Measurements from ENCODE around the gene SLX1A.
"Not testable (repeated sequence)": the region's sequence is repeated elsewhere in the genome, so short reads cannot be mapped to it uniquely, and the experiment has no call there.

The SLX1A gene

GRCh38 chr16:30193615-30194014 is at the start of gene SLX1A, which contains the start of gene BOLA2B:
SLX1A (plus strand) TSS chr16:30193875; CDS start chr16:30194085, 210 bp downstream.
BOLA2B (minus strand) TSS chr16:30193666; CDS start chr16:30193595, 71 bp downstream.
- DNase-seq (ENCODE audit: low spot score): not testable (repeated sequence)

GRCh38 chr16:30144017-30144416 is 49.7 kb upstream of the SLX1A start:
- DNase-seq (ENCODE audit: low spot score): no peak

More at GRCh38 chr16:30193615-30194014, at the start of gene SLX1A, which contains the start of gene BOLA2B:
- FAIRE-seq: peak; percentile 83

GRCh38 chr16:30144917-30145316 is 48.8 kb upstream of the SLX1A start:
- FAIRE-seq (no peak), DNase-seq (ENCODE audit: low spot score) (no peak)

More at GRCh38 chr16:30144017-30144416, 49.7 kb upstream of the SLX1A start:
- no peak for FAIRE-seq

GRCh38 chr16:30145657-30146056 is 48.0 kb upstream of the SLX1A start:
- no peak for DNase-seq (ENCODE audit: low spot score)
- no peak for FAIRE-seq

- FAIRE-seq: no peak
- DNase-seq (ENCODE audit: low spot score): no peak
Measured at GRCh38 chr16:30147843-30148510, 45.7 kb upstream of the SLX1A start.

- FAIRE-seq (no peak), DNase-seq (ENCODE audit: low spot score) (no peak)
Measured at GRCh38 chr16:30149250-30149930, 44.3 kb upstream of the SLX1A start.

- no peak for DNase-seq (ENCODE audit: low spot score)
- no peak for FAIRE-seq
Measured at GRCh38 chr16:30151091-30151490, 42.6 kb upstream of the SLX1A start.

GRCh38 chr16:30152517-30152916 is 41.2 kb upstream of the SLX1A start:
- FAIRE-seq (no peak), DNase-seq (ENCODE audit: low spot score) (no peak)

- no peak for DNase-seq (ENCODE audit: low spot score)
- no peak for FAIRE-seq
Measured at GRCh38 chr16:30155188-30155587, 38.5 kb upstream of the SLX1A start.

- DNase-seq (ENCODE audit: low spot score) (no peak), FAIRE-seq (no peak)
Measured at GRCh38 chr16:30157214-30157613, 36.5 kb upstream of the SLX1A start.

- DNase-seq (ENCODE audit: low spot score): no peak
- no peak for FAIRE-seq
Measured at GRCh38 chr16:30163538-30163937, 30.1 kb upstream of the SLX1A start.

GRCh38 chr16:30166202-30166902 is 27.3 kb upstream of the SLX1A start:
- no peak for DNase-seq (ENCODE audit: low spot score)
- no peak for FAIRE-seq

- DNase-seq (ENCODE audit: low spot score); FAIRE-seq: not testable (repeated sequence)
Measured at GRCh38 chr16:30168746-30169145, 24.9 kb upstream of the SLX1A start.

GRCh38 chr16:30169416-30169815 is 24.3 kb upstream of the SLX1A start:
- not testable (repeated sequence) for FAIRE-seq; DNase-seq (ENCODE audit: low spot score)

- not testable (repeated sequence) for DNase-seq (ENCODE audit: low spot score); FAIRE-seq
Measured at GRCh38 chr16:30170145-30170544, 23.5 kb upstream of the SLX1A start.

GRCh38 chr16:30173054-30173453 is 20.6 kb upstream of the SLX1A start:
- DNase-seq (ENCODE audit: low spot score): no peak
- no peak for FAIRE-seq

- DNase-seq (ENCODE audit: low spot score); FAIRE-seq: not testable (repeated sequence)
Measured at GRCh38 chr16:30176876-30177275, 16.8 kb upstream of the SLX1A start.

- DNase-seq (ENCODE audit: low spot score) (no peak), FAIRE-seq (no peak)
Measured at GRCh38 chr16:30179195-30179594, 14.5 kb upstream of the SLX1A start.

- no peak for FAIRE-seq
- DNase-seq (ENCODE audit: low spot score): no peak
Measured at GRCh38 chr16:30179931-30180330, 13.7 kb upstream of the SLX1A start.

- FAIRE-seq: no peak
- no peak for DNase-seq (ENCODE audit: low spot score)
Measured at GRCh38 chr16:30180741-30181140, 12.9 kb upstream of the SLX1A start.

- no peak for FAIRE-seq
Measured at GRCh38 chr16:30183233-30184095, 10.2 kb upstream of the SLX1A start, which contains the start of gene CORO1A. CORO1A (plus strand) TSS chr16:30183602; CDS start chr16:30185210, 1,608 bp downstream.

More at GRCh38 chr16:30183233-30184095, 10.2 kb upstream of the SLX1A start, which contains the start of gene CORO1A:
- DNase-seq (ENCODE audit: low spot score): peak; percentile 82

All from urothelium cell line (cell line).